Measurements from ENCODE around the gene LHFPL3.

DNA sequence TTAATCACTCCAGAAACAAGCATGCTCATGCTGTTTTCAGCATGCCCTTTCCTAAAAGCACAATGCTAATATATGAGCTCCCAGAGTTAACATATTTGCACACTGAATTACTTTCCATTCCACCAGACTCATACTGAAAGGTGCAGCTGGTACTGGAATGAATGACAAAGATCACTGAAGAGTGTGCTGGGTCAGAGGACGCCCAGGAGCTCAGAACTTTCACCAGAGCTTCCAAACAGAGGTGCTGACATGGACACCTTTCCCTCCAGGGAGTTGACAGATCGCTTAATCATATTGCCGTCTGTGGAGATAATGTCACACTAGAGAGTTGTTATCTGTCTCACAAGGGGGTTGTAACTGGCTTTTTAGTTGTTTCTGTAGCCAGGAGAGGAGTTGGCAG lies 292.9 kb downstream of the LHFPL3 start:
- TF ChIP-seq EZH2phosphoT487 (IDR thresholded peaks at IDR 0.05; ENCODE audit: insufficient read depth, low read depth), result no peak
- TF ChIP-seq EZH2 (IDR thresholded peaks at IDR 0.05; ENCODE audit: insufficient read depth, poor library complexity, severe bottlenecking), result no peak

Measured in GM23248 (cell line).